K562 (cell line): Measurements from ENCODE around the gene HEPHL1. TPM values are rescaled to one million over a fixed set of nuclear protein-coding genes. Genes with fewer than 3 reads are reported as not detected.

Experiments used
- ATAC-seq: fragments of 200-7000 bp; cut with Tn5 transposase; 3 replicates; pipeline ENCODE4 v1.9.1; 2020; ENCODE audit warnings: moderate library complexity
- BruUV-seq: library from RNA; stranded (reverse); fragments of 400-500 nt; replicated peaks from 2 replicates; lab custom pipeline; 2021; lab: Mats Ljungman, UMichigan
- CTCF ChIA-PET: fragments of 300-600 bp; formaldehyde crosslinking; extraction: SDS; loops from one replicate; lab custom pipeline; 2021; ENCODE audit warnings: low intra/inter-chr PET ratio; lab: Yijun Ruan, JAX
- POLR2A ChIA-PET: fragments of 300-600, 350-650 bp; sonication (Branson Sonifier 250); formaldehyde crosslinking; extraction: SDS; loops from one replicate; lab custom pipeline; 2021; ENCODE audit warnings: antibody characterized with exemption, inconsistent platforms; lab: Yijun Ruan, JAX
- DNase-seq, 4 experiments: peaks; one replicate each; pipeline versions ENCODE4 v3.0.0 to v3.0.0-alpha.2; 2011 to 2018; ENCODE audit warnings: low spot score in 3 of 4, mixed read lengths in 3 of 4; ENCODE audit errors: extremely low read depth in 1 of 4
- FAIRE-seq: peaks from 2 replicates; lab custom pipeline; 2011; peaks lifted over from hg19 to GRCh38; lab: Jason Lieb, UNC
- H2AFZ ChIP-seq: 2 replicates; pipeline ENCODE4 v1.6.0; 2011; ENCODE audit warnings: low read depth, low read length, control low read depth, inconsistent platforms
- H3K27ac ChIP-seq: fragments of 200-600 bp; 3 replicates; pipeline ENCODE4 v1.8.0; 2011; ENCODE audit warnings: low read depth, mild to moderate bottlenecking, control low read depth, inconsistent platforms, low read length, moderate library complexity, mixed read lengths; ENCODE audit errors: extremely low read depth
- H3K27me3 ChIP-seq, 2 experiments: fragments of 300-600 bp in 1 of 2; 2 replicates in 1 of 2; 3 replicates in 1 of 2; pipeline versions ENCODE4 v1.6.0 to v1.8.0; 2011; ENCODE audit warnings: inconsistent platforms in 2 of 2, low read length in 2 of 2, mild to moderate bottlenecking in 1 of 2, mixed read lengths in 1 of 2, moderate library complexity in 1 of 2; ENCODE audit not compliant: control insufficient read depth in 2 of 2, insufficient read depth in 2 of 2
- H3K36me3 ChIP-seq: fragments of 300-600 bp; 3 replicates; pipeline ENCODE4 v1.8.0; 2011; ENCODE audit warnings: mild to moderate bottlenecking, low read length, inconsistent platforms; ENCODE audit not compliant: control insufficient read depth, insufficient read depth
- H3K4me1 ChIP-seq, 2 experiments: fragments of 200-600 bp in 1 of 2; replicated peaks in 1 of 2; 2 replicates in 1 of 2; 3 replicates in 1 of 2; pipeline versions ENCODE4 v1.5.1 to v1.8.0; 2011; ENCODE audit warnings: inconsistent platforms in 2 of 2, low read length in 2 of 2, mild to moderate bottlenecking in 1 of 2, mixed read lengths in 1 of 2, moderate library complexity in 1 of 2; ENCODE audit not compliant: control insufficient read depth in 2 of 2, insufficient read depth in 2 of 2
- H3K4me2 ChIP-seq: 2 replicates; pipeline ENCODE4 v1.6.1; 2011; ENCODE audit warnings: low read length, control low read depth, inconsistent platforms, mixed read lengths; ENCODE audit not compliant: insufficient read depth
- H3K4me3 ChIP-seq: fragments of 200-600 bp; sonication (generic), shearing (Covaris generic); 2 replicates; pipeline ENCODE4 v1.5.1; 2016; ENCODE audit warnings: control low read depth, inconsistent platforms
- H3K79me2 ChIP-seq: fragments of 200-600 bp; 3 replicates; pipeline ENCODE4 v1.8.0; 2011; ENCODE audit warnings: low read length, inconsistent platforms; ENCODE audit not compliant: control insufficient read depth, insufficient read depth
- H3K9ac ChIP-seq, 2 experiments: 2 replicates each; pipeline versions ENCODE4 v1.6.0 to v1.6.1; 2011; ENCODE audit warnings: low read depth in 2 of 2, low read length in 2 of 2, control low read depth in 1 of 2, inconsistent platforms in 1 of 2, mild to moderate bottlenecking in 1 of 2, mixed read lengths in 1 of 2; ENCODE audit not compliant: insufficient read depth in 1 of 2
- H3K9me1 ChIP-seq: one replicate; pipeline ENCODE4 v1.6.0; 2011; ENCODE audit warnings: inconsistent platforms, mild to moderate bottlenecking, low read length, moderate library complexity; ENCODE audit not compliant: control insufficient read depth, insufficient read depth
- H3K9me3 ChIP-seq: replicated peaks from 2 replicates; pipeline ENCODE4 v1.5.1; 2011; ENCODE audit warnings: low read depth, low read length, inconsistent platforms; ENCODE audit not compliant: control insufficient read depth, insufficient read depth
- H4K20me1 ChIP-seq: replicated peaks from 2 replicates; pipeline ENCODE4 v1.6.1; 2011; ENCODE audit warnings: low read length, inconsistent platforms, mixed read lengths; ENCODE audit not compliant: control insufficient read depth, insufficient read depth
- DMBX1 ChIP-seq: fragments of 250-450 bp; sonication (Bioruptor Pico); IDR thresholded peaks from 2 replicates; pipeline ENCODE4 v1.8.0; 2022; ENCODE audit warnings: inconsistent platforms, mild to moderate bottlenecking, moderate library complexity, borderline replicate concordance
- MEF2D ChIP-seq: conservative IDR thresholded peaks from 2 replicates; pipeline ENCODE4 v1.6.1; 2016; ENCODE audit warnings: low read depth, missing genetic modification characterization, missing compliant biosample characterization
- ZNF133 ChIP-seq: fragments of 250-450 bp; sonication (Bioruptor Pico); IDR thresholded peaks from 2 replicates; pipeline ENCODE4 v1.4.0; 2020; ENCODE audit warnings: mild to moderate bottlenecking
- WGBS: fragments of 100-300 bp; shearing (Covaris generic); methylation state at CpG from one replicate; pipeline ENCODE4 v1.1.6; 2016; ENCODE audit warnings: low coverage, mixed read lengths; ENCODE audit not compliant: insufficient coverage; ENCODE audit errors: missing lambda C conversion rate; 5-methylcytosine and 5-hydroxymethylcytosine counted together
- in situ Hi-C: fragments of 300-500 bp; cut with MboI; formaldehyde crosslinking; loops from 4 replicates; pipeline ENCODE4 v1.15.0; 2018; ENCODE audit warnings: inconsistent platforms, mixed read lengths
- intact Hi-C: fragments of 100-400 bp; cut with micrococcal nuclease; formaldehyde crosslinking; loops from 2 replicates; pipeline ENCODE4 v1.14.2; 2022
- polyA plus RNA-seq, 8 experiments: library from polyadenylated mRNA; depleted of rRNA in 4 of 8; stranded (reverse) in 5 of 8; unstranded in 3 of 8; fragments of >200 nt; fragmentation: Nextera tagmentation in 2 of 8; fragmentation: Illumina TruSeq in 1 of 8; extraction: Ambion mirVana in 2 of 8; extraction: Trizol in 1 of 8; gene quantifications; 2 replicates each; pipeline versions ENCODE4 v1.2.1 to v1.2.3, GENCODE V29; 2011 to 2014; ENCODE audit warnings: inconsistent platforms in 1 of 8, missing spikeins in 1 of 8
- total RNA-seq, 7 experiments: library from RNA; depleted of rRNA in 6 of 7; stranded (reverse); fragments of >200 nt in 6 of 7; fragmentation: Illumina TruSeq in 2 of 7; extraction: Trizol in 2 of 7; gene quantifications; 2 replicates each; pipeline versions ENCODE4 v1.2.1 to v1.2.3, GENCODE V29; 2011 to 2021; ENCODE audit warnings: low replicate concordance in 1 of 7
- TF ChIP-seq, protein P1 (sequence below), 3 experiments: fragments of 200-800 bp in 1 of 3; sonication (Bioruptor generic) in 1 of 3; sonication (generic) in 1 of 3; formaldehyde crosslinking in 1 of 3; IDR thresholded peaks; 2 replicates each; pipeline versions ENCODE4 v1.6.1 to v1.8.0; 2016 to 2022; ENCODE audit warnings: mild to moderate bottlenecking in 2 of 3, missing compliant biosample characterization in 2 of 3, missing genetic modification characterization in 2 of 3, missing genetic modification reagents in 1 of 3
- TF ChIP-seq, protein P2 (sequence below): sonication (generic); formaldehyde crosslinking; IDR thresholded peaks from 2 replicates; pipeline ENCODE4 v1.8.0; 2022; ENCODE audit warnings: mild to moderate bottlenecking, missing genetic modification reagents, borderline replicate concordance

HEPHL1 gene
- total and polyA plus RNA-seq, 9 of the 15 experiments (the other 6 are each of a cell fraction or from before 2014, with no cell fraction given): 0.01 TPM; not detected in 8

DNA sequence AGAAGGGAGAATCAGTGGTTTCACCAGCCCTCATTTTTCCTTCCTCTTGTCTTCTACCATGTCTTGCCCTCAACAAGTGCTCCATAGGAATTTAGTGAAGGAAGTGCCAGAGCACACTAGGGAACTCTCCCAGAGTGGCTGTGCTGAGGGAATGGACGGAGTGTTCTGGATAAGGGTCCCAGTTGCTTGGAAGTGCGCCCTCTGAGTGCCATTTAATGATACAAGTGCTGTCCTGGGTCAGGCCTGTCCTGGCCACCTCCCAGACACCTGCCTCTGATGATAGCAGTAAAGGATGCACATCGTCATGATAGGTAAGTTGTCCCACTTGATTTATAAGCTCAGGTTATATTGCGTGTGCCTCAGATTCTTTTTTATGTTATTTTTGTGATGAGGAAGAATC is 112.6 kb downstream of the HEPHL1 start:
- ChIA-PET POLR2A (interaction anchor here (0.6 kb wide), 1 partner anchor 16 kb away, joined by 3 read pairs; no protein-coding TSS in a partner anchor), CTCF (no interaction called here)
- no peaks in the 10 kb centered on the region for H3K27me3 ChIP-seq
- H3K9ac ChIP-seq: no peak overlapping the region
- ATAC-seq (no peak), FAIRE-seq (no peak), DNase-seq (no peak)
- H2AFZ ChIP-seq: no peak overlapping the region
- peaks cover 89% of the 10 kb centered on the region for H3K79me2 ChIP-seq
- no peaks in the 10 kb centered on the region for H3K9me3 ChIP-seq
- TF ChIP-seq, protein P1, sequence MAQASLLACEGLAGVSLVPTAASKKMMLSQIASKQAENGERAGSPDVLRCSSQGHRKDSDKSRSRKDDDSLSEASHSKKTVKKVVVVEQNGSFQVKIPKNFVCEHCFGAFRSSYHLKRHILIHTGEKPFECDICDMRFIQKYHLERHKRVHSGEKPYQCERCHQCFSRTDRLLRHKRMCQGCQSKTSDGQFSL (CRISPR knock-in tag; IDR thresholded peaks at IDR 0.05): no peak
- TF ChIP-seq, protein P1 (tag; IDR thresholded peaks at IDR 0.05): no peak
- TF ChIP-seq DMBX1 (CRISPR knock-in tag) (no peak), ZNF133 (CRISPR knock-in tag) (no peak), MEF2D (tag) (no peak)
- TF ChIP-seq, protein P2, sequence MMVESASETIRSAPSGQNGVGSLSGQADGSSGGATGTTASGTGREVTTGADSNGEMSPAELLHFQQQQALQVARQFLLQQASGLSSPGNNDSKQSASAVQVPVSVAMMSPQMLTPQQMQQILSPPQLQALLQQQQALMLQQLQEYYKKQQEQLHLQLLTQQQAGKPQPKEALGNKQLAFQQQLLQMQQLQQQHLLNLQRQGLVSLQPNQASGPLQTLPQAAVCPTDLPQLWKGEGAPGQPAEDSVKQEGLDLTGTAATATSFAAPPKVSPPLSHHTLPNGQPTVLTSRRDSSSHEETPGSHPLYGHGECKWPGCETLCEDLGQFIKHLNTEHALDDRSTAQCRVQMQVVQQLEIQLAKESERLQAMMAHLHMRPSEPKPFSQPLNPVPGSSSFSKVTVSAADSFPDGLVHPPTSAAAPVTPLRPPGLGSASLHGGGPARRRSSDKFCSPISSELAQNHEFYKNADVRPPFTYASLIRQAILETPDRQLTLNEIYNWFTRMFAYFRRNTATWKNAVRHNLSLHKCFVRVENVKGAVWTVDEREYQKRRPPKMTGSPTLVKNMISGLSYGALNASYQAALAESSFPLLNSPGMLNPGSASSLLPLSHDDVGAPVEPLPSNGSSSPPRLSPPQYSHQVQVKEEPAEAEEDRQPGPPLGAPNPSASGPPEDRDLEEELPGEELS (CRISPR knock-in tag): no peak
- no peaks in the 10 kb centered on the region; the same call in 2 of the 3 replicates for H3K36me3 ChIP-seq
- H3K4me2 ChIP-seq: no peak overlapping the region
- no peak overlapping the region for H3K4me3 ChIP-seq
- in situ Hi-C loops: no loop called here
- no peaks in the 10 kb centered on the region for H3K9me1 ChIP-seq
- no TSS peak for BruUV-seq
- intact Hi-C loops: no loop called here
- WGBS: 80% methylated on average over 3 of the region's 4 CpGs
- no peak overlapping the region for H3K27ac ChIP-seq
- H4K20me1 ChIP-seq: peaks cover 22% of the 10 kb centered on the region
- H3K4me1 ChIP-seq: peaks cover 42 to 60% of the 10 kb centered on the region in 2 experiments
